Activated T-cell treated with anti-CD3 and anti-CD28 coated beads, Interleukin-2, amount 50 U/mL, for 48 hours (primary cell): Measurements from ENCODE around the gene OR1F1.
"Not testable (repeated sequence)": the region's sequence is repeated elsewhere in the genome, so short reads cannot be mapped to it uniquely, and the experiment has no call there.

Source experiments
- DNase-seq, 2 experiments: peaks; one replicate each; pipeline ENCODE4 v3.0.0-alpha.2; 2020

Gene OR1F1

DNA sequence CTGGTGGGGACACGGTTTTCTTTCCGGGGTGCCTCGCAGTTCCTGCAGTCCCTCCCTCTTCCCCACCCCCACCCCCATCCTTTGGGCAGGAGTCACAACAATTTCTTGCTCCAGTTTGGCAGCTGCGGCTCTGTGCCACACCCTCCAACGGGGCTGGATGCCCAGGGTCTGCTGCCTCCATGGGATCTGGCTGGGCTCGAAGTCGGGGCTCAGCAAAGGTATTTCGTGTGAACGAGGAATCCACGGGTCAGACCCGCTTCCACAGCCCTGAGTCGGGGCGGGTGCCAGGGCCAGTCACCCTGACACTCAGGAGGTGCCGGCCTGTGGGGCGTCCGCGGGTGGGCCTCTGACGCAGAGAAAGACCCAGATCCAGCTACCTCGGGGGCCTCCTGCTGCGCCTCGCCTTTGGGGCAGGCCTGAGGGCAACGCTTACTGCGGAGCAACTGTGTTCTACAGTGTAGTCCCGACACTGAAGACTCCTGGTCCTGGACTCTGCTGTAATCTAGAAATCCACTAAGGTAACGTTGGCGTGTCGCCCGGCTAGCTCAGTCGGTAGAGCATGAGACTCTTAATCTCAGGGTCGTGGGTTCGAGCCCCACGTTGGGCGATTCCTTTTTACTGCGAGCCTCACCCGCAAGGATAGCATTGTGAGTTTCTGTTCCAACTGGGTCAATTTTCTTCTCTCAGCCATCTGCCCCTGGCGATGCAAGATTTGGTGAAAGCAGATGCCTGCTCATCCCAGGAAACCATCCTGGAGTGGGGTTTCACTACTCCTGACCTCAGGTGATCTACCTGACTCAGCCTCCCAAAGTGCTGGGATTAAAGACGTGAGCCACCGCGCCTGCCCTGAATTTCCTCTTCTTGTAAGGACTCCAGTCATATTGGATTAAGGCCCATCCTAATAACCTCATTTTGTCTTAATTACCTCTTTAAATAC is 12.6 kb upstream of the OR1F1 start:
- peak; percentile 85 to 86 for DNase-seq

DNA sequence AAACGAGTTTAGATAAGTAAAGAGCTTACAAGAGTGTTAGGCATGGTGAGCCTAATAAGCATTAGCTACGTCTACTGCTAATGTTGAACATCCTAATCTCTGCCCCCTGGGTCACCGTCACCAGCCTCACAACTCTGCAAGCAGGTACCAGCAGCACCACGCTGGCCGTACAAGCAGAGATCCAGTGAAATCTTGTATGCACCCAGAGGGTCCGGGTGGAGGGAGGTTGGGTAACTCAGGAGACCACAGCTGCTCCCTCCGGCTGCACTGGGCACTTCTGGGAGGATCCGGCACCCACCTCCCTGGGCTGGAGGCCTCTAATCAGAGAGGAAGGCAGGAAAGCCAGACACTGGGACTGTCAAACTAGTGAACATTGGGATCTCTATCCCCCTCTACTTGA is 8.4 kb upstream of the OR1F1 start:
- no peak for DNase-seq

DNA sequence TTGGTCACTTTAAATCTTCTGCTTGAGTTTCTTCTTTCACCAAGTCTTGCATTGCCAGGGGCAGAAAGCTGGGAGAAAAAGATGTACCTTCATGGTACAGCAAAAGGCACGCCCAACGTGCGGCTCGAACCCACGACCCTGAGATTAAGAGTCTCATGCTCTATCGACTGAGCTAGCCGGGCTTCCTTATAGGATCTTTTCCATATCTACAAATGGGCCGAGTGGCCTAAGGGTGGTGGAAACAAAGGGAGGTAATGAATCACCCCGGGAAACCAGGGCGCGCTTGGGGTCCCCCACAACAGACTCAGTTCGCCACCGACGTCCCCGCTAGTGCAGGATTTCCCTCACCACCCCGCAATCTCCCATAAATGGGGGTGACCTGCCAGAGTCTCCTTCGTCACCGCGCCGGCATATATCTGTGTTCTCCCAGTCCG is 7.5 kb upstream of the OR1F1 start:
- peak; percentile 57 to 65 for DNase-seq

DNA sequence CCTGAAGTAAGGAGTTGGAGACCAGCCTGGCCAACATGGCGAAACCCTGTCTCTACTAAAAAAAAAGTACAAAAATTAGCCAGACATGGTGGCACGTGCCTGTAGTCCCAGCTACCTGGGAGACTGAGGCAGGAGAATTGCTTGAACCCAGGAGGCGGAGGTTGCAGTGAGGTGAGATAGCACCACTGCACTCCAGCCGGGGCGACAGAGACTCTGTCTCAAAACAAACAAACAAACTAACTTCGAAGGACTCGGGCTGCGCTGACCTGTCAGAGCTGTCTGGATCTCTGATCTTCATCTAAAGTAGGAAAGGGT is 5.8 kb upstream of the OR1F1 start:
- DNase-seq: not testable (repeated sequence)

DNA sequence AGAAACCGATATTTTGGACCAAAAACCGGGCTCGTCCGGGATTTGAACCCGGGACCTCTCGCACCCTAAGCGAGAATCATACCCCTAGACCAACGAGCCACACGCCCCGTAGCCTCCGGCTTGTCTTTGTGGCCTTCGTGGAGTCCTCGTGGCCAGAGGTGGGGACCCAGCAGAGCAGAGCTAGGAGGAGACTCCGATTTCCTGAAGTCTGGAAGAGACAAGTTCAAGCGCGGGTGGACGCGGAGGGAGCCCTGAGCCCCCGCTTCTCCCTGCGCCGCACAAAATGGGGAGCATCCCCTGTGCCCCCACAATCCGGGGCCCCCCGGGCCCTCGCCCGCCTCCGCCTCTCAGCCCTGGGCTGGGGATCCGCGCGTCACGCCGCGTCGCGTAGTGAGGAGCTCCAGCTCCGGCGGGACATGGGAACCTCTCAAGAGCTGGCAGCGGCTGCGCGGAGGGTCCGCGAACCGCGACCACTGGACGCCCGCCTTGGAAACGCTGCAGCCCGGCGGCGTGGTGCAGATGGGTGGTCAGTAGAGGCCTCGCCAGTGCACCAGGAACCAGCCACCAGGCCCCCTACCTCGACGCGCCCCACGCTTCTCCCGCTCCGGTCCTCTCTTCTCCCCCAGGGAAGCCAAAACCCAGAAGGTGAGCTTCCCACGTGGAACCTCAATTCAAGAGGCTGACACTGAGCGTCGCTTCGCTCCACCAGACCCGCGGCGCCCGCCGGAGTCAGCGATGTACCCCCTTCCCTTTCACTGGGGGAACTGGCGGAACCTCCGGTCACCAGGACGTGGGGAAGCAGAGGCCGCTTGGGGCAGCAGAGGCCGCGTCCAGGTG is 5.2 kb upstream of the OR1F1 start:
- peak; percentile 90 to 92 for DNase-seq

DNA sequence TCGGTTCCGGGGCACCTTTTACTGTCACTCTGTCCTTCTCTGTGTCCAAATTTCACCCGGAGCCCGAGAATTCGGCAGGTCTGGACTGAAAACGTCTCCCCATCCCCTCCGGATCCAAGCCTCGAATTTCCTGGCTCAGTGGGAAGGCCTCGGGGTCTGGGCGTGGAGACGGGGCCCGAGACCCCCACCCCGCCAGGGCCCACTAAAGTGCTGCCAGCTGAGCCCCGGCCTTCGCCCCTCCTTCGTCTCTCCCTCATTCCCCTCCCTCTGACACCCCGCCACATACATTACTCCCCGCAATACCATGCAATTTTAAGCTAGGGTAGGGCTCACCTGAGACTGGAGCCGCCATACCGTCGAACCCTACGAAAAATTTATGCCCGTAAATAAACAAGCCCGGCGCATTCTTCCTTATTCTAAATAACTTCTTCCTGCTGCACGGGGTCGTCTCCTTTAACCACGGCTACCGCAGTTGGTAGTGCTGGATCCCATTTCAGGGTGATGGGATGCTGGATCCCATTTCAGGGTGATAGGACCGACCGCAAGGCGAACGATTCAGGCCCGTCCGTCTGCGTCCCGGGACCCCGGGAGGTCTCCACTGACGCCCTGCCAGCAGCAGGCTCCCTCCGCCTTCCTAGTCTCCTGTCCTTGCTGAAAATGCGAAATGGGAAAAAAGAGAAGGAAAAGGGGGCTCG is 4.4 kb upstream of the OR1F1 start:
- DNase-seq: peak in 1 of 2 experiments; percentile 62

DNA sequence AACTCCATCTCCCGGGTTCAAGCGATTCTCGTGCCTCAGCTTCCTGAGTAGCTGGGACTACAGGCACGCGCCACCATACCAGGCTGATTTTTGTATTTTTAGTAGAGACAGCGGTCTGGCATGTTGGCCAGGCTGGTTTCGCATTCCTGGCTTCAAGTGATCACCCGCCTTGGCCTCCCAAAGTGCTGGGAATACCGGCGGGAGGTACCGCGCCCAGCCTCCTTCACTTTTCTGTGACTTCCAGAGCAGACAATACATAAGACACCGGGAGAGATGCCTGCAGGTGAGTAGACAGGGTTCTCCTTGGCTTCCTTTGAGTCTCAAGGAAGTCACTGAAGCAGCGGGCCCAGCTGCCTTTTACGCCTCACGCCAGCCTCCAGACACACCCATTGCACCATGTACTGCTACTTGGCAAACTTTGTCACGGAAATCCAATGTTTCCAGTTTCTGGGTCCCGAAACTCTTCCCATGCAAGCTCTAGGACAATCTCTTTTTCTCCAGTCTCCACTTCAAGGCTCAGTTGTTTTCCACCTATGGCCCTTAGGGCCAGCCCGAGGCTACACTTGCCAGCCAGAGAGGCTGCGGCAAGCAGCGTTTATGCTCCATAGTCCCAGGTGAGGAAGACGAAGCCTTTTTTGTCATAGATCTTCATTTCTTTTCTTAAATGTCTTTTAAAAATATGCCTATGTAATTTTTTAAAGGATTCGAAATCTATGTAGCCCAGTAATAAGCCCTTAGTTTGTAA is 886 bp upstream of the OR1F1 start:
- no peak for DNase-seq

DNA sequence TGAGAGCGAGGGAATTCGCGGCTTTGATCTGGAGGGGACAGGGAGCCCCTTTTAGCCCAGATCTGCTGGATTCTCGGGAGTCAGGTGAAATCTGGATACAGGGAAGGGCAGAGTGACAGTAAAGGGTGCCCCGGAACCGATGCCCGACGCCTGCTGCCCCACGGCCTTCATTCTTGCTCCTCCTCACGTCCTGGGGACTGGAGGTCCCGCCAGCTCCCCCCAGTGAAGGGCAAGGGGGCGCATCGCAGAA is 596 bp downstream of the OR1F1 start:
- DNase-seq: no peak

DNA sequence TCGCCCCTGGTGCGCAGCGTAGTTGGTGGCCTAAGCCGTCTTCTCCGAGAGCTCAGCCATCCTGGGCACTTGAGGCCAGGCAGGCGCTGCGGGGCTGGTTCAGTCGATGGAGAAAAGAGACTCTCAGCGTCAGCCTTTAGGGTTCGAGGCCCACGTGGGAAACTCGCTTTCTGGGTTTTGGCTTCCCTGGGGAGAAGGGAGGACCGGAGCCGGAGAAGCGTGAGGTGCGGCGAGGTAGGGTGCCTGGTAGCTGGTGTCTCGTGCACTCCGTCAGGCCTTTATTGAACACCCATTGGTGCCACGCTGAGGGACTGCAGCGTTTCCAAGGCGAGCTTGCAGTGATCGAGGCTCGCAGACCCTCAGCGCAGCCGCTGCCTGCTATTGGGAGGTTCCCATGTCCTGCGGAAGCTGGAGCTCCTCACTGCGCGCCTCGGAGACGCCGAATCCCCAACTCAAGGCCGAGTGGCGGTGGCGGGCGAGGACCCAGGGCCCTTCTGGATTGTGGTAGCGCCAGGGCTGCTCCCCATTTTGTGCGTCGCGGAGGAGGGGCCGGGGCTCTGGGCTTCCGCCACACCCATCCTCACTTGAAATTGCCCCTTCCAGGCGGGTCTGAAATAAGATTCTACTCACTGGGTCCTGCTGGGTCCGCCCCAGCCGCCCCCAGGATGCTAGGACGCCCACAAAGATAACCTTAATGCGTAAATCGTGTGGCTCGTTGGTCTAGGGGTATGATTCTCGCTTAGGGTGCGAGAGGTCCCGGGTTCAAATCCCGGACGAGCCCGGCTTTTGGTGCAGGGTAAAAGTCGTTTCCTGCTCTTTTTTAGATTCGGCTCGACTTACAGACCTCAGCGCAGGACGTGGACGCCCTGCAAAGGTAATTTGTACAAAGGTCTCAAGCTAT is 1.2 kb downstream of the OR1F1 start:
- peak; percentile 89 to 91 for DNase-seq

DNA sequence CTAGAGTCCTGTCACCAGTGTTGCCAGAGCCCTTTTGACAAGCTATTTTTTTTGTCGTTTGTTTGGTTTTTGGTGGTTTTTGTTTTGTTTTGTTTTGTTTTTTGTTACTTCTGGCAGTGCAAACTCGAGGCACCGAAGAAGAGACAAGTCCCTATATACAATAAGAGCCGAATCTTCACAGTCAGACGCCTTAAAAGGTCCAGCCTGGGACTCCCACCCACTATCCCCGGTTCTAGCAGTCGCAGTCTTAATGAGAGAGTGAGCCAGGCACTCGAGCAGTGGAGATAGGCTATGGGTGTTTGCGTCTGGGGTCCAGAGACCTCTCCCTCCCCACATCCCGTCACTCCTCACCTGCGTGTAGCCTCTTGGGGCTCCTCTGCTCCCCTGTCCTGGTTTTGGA is 1.9 kb downstream of the OR1F1 start:
- peak in 1 of 2 experiments; percentile 26 for DNase-seq

DNA sequence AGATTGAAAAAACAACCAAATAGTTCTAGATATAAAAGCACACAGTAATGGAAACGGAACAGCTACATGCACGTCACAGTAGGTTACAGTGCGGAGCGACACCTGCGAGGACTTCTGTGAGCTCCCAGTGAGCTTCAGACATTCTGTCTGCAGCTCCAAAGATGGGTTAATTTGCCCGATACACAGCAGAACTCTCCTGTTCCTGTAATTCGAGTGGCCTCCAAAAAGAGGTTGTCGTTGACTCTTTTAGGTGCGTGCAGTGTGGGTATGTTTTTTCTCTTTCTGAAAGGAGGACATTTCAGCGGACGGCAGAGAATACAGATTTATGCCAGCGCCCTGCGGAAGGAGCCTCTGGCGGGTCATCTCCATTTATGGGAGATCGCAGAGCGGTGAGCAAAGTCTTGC is 2.9 kb downstream of the OR1F1 start:
- no peak for DNase-seq

DNA sequence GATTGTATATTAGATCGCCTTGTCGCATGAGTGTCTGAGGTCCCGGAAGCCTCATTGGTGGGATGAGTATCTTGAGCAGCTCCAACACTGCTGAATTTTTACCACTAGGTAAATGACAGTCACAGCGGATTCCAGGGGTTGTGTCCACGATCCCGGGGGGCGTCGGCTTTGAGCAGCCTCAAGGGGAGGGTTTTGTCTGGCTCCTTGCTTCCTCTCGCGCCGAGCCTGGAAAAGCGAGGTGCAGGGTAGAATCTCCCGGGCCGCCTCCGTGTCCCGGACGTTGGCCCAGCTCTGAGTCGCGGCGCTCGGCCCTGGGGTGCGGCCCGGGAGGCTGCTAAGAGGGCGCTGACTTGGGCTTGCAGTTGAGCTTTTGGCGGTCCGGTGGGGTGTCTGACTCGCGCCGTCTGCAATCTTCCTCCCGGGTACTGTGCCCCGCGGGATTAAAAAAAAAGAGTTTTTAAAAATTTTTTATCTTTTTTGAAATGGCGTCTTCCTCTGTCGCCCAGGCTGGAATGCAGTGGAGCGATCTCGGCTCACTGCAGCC is 4.5 kb downstream of the OR1F1 start:
- no peak for DNase-seq

DNA sequence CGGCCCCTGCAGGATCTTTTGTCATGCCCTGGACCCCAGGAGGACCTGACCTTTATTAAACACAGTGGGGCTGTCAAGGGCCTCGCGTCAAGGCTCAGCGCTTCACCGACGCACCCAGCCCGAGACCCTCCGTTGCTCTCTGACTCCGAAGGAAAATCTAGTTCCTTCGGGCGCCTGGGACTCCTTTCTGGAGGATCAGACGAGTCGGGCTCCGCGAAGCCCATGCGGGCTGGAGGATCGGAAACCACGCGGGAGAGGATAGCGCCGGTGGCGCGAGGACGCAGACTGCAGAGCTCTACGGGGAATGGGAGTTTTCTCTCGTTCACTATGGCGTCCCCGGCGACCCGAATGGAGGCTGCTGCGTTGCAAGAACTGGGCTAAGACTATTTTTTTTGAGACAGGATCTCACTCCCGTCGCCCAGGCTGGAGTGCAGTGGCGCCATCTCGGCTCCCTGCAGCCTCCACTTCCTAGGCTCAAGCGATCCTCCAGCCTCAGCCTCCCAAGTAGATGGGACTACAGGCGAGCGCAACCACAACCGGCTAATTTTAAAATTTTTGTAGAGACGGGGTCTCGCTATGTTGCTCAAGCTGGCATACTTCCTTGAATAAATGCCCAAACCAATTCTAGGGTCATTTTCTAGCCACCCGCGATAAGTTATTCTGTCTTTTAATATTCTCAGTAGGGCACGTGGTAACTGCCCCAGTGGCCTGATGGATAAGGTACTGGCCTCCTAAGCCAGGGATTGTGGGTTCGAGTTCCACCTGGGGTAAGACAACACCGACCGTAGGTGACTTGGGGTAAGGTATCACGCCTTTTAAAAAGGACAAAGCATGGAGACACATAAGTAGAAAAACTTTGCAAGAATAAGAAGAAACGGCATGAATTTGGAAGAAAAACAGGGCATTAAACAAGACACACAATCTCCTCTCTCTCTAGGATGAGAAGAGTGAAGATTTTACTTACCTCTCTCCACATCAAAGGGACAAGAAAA is 5.5 kb downstream of the OR1F1 start:
- no peak for DNase-seq

DNA sequence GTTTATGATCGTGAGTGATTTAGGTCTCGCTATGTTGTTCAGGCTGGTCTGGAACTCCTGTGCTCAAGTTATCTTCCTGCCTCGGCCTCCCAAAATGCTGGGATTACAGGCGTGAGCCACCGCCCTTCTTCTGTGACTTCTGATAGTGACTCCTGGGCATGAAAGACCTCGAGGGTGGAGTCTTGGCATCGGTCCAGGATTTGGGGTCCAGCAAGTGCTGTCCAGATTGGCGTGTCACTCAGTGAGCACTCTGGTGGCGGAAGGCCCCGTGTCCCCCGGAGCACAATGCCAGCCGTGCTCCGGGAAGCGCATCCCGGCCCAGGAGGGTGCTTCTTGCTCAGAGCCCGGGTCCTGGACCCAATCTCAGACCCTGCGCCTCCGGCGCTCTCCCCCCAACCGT is 6.8 kb downstream of the OR1F1 start:
- DNase-seq: no peak

DNA sequence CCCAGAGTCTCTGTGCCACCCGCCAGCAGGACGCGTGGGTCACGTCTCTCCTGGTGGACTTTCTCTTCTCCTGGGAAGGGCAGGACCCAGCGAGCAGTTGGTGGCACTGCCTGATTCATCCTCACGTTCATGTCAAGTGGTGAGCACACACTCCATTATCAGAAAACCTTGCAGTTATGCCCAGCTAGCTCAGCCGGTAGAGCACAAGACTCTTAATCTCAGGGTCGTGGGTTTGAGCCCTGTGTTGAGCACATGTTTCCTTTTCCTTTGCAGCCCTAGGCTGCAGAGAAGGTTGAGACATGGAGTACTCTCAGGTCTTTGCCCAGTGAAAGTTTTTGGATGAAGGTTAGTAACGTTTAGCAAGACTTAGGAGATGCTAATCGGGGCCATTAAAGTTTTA is 8.0 kb downstream of the OR1F1 start:
- no peak for DNase-seq

DNA sequence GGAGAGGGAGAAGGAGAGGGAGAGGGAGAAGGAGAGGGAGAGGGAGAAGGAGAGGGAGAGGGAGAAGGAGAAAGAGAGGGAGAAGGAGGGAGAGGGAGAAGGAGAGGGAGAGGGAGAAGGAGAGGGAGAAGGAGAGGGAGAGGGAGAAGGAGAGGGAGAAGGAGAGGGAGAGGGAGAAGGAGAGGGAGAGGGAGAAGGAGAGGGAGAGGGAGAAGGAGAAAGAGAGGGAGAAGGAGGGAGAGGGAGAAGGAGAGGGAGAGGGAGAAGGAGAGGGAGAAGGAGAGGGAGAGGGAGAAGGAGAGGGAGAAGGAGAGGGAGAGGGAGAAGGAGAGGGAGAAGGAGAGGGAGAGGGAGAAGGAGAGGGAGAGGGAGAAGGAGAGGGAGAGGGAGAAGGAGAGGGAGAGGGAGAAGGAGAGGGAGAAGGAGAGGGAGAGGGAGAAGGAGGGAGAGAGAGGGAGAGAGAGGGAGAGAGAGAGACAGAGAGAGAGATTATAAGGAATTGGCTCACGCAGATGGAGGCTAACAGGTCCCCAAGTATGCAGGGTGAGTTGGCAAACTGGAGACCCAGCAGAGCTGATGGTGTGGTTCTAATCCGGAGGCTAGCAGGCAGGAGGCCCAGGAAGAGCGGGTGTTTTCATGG is 9.8 kb downstream of the OR1F1 start:
- DNase-seq: not testable (repeated sequence)

DNA sequence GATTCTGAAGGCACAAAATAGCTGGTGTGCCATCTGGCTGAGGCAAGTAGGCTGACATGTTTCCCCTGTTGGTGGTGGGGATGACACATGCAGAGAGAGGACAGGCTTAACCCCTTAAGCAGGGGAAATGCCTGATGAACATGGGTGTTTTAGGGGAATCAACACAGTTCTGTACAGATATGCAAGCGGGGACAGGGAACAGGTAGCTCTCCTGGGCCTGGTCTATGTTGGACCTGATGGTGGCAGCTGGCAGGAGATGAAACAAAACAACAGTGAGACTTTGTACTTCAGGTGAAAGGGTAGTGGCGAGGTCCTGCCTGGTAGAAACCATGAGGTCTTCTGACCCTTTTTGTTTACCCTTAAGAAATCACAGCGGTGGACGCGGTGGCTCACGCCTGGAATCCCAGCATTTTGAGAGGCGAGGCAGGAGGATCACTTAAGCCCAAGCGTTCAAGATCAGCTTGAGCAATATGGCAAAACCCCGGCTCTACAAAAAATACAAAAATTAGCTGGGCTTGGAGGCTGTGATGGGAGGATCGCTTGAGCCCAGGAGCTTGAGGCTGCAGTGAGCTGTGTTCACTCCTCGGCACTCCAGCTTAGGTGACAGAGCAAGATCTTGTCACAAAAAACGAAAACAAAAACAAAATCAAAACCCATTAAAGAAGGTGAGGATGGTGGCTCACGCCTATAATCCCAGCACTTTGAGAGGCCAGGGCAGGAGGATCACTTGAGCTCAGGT is 10.5 kb downstream of the OR1F1 start:
- no peak for DNase-seq

DNA sequence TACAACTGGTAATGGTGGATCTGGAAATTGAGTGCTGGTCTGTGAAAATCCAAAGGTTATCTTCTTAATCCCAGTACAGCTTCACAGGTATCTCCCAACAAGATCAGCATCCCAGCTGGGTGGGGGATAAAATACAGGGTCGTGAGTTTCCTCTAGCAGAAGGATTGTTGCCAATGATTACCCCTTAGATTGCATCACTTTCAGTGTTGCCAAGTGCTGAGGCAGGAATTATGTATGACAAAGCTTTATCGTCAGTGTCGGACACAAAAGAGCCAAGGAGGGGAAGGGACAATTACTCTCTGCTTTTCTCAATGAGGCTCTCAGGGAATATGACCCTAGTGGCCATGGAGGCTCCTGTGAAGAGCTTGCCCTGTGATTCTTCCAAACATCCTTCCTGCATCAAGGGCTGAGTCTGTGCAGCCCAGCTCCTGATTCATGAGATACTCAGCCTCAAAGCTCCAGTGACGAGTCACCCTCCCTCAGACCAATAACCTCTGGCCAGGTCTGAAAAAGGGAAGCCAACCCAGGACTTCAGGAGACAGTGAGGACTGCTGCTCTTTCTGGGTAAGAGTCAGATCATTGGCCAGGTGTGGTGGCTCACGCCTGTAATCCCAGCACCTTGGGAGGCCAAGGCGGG is 15.0 kb downstream of the OR1F1 start:
- DNase-seq: no peak
